ENCODE measurements around the gene SESTD1. TPM values are rescaled to one million over a fixed set of nuclear protein-coding genes. Genes with fewer than 3 reads are reported as not detected.
"Not testable (repeated sequence)": the region's sequence is repeated elsewhere in the genome, so short reads cannot be mapped to it uniquely, and the experiment has no call there.

The SESTD1 gene
- total RNA-seq, 2 donors from 2014 or later: 7.7 to 9.9 TPM

DNA sequence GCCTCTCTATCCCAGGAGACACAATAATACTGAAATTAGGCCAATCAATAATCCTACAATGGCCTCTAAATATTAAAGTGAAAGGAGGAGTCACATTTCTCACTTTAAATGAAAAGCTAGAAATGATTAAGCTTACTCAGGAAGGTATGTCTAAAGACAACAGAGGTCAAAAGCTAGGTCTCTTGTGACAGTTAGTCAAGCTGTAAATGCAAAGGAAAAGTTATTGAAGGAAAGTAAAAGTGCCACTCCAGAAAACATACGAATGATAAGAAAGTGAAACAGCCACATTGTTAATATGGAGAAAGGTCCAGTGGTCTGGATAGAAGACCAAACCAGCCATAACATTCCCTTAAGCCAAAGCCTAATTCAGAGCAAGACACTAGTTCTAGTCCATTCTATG lies 9.5 kb downstream of the SESTD1 start:
- Mint-ChIP-seq H3K36me3 (ENCODE audit: low read depth) (no peaks in the 10 kb centered on the region), H3K27me3 (no peaks in the 10 kb centered on the region), H3K4me1 (peaks cover 9% of the 10 kb centered on the region), H3K9me3 (peaks cover 4% of the 10 kb centered on the region), H3K27ac (no peak overlapping the region), H3K4me3 (no peak overlapping the region)
- ATAC-seq (replicated peaks): no peak

DNA sequence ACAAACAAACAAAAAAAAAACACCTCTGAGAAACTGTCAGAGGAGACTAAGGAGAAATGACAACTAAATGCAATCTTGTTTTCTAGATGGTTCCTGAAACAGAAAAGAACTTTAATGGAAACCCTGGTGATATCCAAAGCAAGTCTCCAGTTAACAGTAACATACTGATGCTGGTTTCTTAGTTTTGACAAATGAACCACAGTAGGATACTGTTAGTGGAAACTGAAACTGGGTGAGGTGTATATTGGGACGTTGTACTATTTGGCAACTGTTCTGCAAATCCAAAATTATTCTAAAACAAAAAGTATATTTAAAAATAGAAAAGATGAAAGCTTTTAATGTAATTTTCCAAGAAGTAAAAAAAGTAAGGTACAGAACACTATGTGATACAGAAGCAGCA lies 11.4 kb downstream of the SESTD1 start:
- peak; percentile 63 for ATAC-seq (replicated peaks)
- Mint-ChIP-seq H3K4me1 (peaks cover 9% of the 10 kb centered on the region), H3K36me3 (ENCODE audit: low read depth) (no peaks in the 10 kb centered on the region), H3K27me3 (no peaks in the 10 kb centered on the region), H3K4me3 (peak overlapping the region; percentile 43), H3K27ac (peak overlapping the region; percentile 83), H3K9me3 (peaks cover 4% of the 10 kb centered on the region)

DNA sequence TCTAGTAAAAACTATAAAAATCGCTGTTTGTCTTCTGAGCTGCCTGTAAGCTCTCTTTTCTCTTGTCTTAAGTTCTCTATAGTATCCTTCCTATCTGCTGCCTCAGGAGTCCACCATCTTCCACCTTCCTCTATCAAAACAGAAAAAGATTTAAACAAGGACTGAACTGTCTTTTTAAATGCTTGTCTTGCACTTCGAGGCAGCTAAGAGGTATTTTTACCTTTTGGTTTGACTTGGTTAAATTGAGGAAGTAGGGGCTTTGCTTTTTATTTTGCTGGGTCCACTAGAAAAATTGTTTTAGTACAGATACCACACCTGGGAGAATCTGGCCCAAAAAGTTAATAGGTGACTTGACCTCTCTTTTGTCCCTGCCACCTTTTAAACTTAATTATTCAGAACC lies 12.2 kb downstream of the SESTD1 start:
- Mint-ChIP-seq H3K4me3 (peak overlapping the region; percentile 43), H3K27me3 (no peaks in the 10 kb centered on the region), H3K4me1 (peaks cover 9% of the 10 kb centered on the region)

DNA sequence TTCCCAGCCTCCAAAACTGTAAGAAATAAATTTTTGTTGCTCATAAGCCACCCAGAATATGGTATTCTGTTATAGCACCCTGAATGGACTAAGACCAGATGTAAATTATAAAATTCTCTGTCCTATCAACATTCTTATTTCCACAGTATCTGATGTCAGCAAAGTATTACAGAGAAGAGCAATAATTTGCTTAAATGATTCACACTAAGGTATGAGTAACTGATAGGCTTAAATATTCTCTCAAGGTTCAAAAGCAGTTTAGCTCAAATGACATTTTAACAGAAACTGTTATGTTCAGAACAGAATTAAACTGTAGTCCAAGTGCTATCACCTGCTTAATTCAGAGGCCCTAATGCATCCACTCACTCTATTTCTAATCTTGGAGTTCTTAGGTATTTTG lies 12.8 kb downstream of the SESTD1 start:
- Mint-ChIP-seq H3K4me1 (peaks cover 9% of the 10 kb centered on the region), H3K27me3 (no peaks in the 10 kb centered on the region), H3K27ac (peak overlapping the region; percentile 83), H3K9me3 (peaks cover 4% of the 10 kb centered on the region), H3K36me3 (ENCODE audit: low read depth) (no peaks in the 10 kb centered on the region), H3K4me3 (peak overlapping the region; percentile 43)
- ATAC-seq (replicated peaks): peak; percentile 30

More for the DNA sequence above, 12.2 kb downstream of the SESTD1 start:
- peaks cover 4% of the 10 kb centered on the region for H3K9me3 Mint-ChIP-seq
- H3K36me3 Mint-ChIP-seq (ENCODE audit: low read depth): no peaks in the 10 kb centered on the region
- ATAC-seq (replicated peaks): no peak
- H3K27ac Mint-ChIP-seq: peak overlapping the region; percentile 83

DNA sequence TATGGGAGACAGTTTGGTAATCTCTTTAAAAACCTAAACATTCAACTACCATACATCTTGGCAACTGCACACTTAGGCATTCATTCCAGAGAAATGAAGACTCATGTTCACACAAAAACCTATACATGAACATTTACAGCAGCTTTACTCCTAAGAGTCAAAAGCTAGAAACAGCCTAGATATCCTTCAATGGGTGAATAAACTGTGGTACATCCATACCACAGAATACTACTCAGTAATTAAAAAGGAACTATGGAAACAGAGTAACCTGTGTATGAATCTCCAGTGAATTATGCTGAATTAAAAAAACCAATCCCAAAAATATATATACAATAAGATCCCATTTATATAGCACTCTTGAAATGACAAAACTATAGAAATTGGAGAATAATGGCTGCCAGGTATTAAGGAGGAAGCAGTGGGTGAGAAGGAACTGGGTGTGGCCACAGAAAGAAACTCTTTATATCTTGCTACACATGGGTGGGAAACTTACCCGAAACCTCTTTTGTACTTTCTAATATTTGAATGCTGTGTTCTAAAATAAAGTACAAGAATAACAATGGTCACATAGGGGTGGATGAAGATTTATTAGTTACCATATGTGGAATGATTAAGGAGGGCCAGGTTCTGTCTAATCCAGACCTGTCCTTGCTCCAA lies 13.7 kb downstream of the SESTD1 start:
- Mint-ChIP-seq H3K4me3 (peak overlapping the region; percentile 48), H3K36me3 (ENCODE audit: low read depth) (no peaks in the 10 kb centered on the region), H3K27ac (peak overlapping the region; percentile 70), H3K4me1 (peaks cover 9% of the 10 kb centered on the region), H3K27me3 (no peaks in the 10 kb centered on the region), H3K9me3 (peaks cover 4% of the 10 kb centered on the region)
- ATAC-seq (replicated peaks): no peak

DNA sequence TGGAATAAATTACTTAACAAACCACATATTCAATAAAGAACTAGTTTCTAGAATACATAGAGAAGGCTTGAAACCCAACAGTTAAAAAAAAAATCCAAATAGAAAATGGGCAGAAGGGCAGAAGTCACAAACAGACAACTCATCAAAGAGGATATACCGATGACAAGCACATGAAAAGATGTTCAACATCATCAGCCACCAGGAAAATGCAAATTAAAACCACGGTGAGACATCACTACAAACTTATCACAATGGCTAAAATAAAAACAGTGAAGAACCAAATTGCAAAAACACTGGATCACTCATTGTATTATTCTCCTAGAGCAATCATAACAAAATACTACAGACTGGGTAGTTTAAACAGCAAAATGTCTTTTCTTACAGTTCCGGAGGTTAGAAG lies 14.5 kb downstream of the SESTD1 start:
- Mint-ChIP-seq H3K4me3 (peak overlapping the region; percentile 48), H3K27ac (peak overlapping the region; percentile 70), H3K36me3 (ENCODE audit: low read depth) (no peaks in the 10 kb centered on the region), H3K27me3 (no peaks in the 10 kb centered on the region), H3K4me1 (peaks cover 9% of the 10 kb centered on the region), H3K9me3 (peaks cover 3% of the 10 kb centered on the region)
- ATAC-seq (replicated peaks): peak; percentile 82

DNA sequence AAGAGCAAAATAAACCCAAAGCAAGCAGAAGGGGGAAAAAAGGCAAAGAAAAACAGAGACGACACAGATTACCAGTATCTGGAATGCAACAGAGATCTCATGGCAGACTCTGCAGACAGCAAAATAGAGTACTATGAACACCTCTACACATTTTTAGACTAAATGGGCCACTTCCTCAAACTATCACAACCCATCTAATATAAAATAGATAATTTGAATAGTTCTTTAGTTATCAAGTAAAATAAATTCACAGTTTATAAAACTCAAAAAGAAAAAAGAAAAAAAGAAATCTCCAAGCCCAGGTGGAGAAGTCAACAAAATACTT lies 16.6 kb downstream of the SESTD1 start:
- H3K36me3 Mint-ChIP-seq (ENCODE audit: low read depth): no peaks in the 10 kb centered on the region
- no peaks in the 10 kb centered on the region for H3K27me3 Mint-ChIP-seq
- peaks cover 8% of the 10 kb centered on the region for H3K4me1 Mint-ChIP-seq
- no peak for ATAC-seq (replicated peaks)
- peak overlapping the region; percentile 54 for H3K4me3 Mint-ChIP-seq
- peaks cover 3% of the 10 kb centered on the region for H3K9me3 Mint-ChIP-seq
- H3K27ac Mint-ChIP-seq: no peak overlapping the region

DNA sequence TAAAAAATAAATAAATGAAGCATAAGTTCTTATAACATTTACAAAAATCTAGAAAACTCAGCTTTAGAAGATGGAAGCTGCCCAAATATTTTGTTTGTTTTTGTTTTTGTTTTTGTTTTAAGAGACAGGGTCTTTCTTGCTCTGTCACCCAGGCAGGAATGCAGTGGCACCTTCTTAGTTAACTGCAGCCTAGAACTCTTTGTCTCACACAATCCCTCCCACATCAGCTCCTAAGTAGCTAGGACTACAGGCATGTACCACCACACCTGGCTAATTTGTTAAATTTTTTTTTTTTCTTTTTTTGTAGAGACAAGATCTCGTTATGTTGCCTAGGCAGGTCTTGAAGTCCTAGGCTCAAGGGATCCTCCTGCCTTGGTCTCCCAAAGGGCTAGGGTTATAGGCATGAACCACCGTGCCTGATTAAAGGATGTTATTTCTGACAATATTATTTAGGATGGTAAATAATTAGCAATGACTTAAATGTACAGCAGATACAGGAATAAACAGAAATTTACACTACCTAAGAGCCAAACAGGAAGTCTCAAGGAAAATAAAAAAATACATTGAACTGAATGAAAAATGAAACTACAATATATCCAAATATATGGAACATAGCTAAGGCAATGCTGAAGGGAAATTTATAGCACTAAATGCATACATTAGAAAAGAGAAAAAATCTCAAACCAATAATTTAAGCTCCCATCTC lies 17.2 kb downstream of the SESTD1 start:
- no peak for ATAC-seq (replicated peaks)
- no peaks in the 10 kb centered on the region for H3K36me3 Mint-ChIP-seq (ENCODE audit: low read depth)
- peak overlapping the region; percentile 54 for H3K4me3 Mint-ChIP-seq
- H3K27ac Mint-ChIP-seq: peak overlapping the region; percentile 51
- peaks cover 3% of the 10 kb centered on the region for H3K9me3 Mint-ChIP-seq
- peaks cover 3% of the 10 kb centered on the region for H3K4me1 Mint-ChIP-seq
- no peaks in the 10 kb centered on the region for H3K27me3 Mint-ChIP-seq

DNA sequence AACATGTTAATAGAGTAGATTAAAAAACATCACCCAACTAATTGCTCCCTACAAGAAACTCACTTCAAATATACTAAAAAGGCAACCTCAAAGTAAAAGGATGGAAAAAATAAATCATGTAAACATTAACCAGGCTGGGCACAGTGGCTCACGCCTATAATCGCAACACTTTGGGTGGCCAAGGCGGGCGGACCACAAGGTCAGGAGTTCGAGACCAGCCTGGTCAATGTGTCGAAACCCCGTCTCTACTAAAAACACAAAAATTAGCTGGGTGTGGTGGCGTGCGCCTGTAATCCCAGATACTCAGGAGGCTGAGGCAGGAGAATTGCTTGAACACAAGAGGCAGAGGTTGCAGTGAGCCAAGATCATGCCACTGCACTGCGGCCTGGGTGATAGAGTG lies 18.8 kb downstream of the SESTD1 start:
- not testable (repeated sequence) for H3K9me3 Mint-ChIP-seq; H3K4me3 Mint-ChIP-seq; H3K27me3 Mint-ChIP-seq; H3K36me3 Mint-ChIP-seq (ENCODE audit: low read depth); H3K27ac Mint-ChIP-seq; H3K4me1 Mint-ChIP-seq; ATAC-seq (replicated peaks)

DNA sequence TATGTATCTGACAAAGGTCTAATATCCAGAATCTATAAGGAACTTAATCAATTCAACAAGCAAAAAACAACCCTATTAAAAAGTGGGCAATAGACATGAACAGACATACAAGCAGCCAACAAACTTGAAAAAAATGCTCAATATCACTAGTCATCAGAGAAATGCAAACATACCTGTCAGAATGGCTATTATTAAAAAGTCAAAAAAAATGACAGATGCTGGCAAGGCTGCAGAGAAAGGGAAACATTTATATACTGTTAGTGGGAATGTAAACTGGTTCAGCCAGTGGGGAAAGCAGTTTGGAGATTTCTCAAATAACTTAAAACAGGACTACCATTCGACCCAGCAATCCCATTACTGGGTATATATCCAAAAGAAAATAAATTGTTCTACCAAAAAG lies 21.6 kb downstream of the SESTD1 start:
- Mint-ChIP-seq H3K9me3 (peaks cover 6% of the 10 kb centered on the region), H3K4me1 (no peaks in the 10 kb centered on the region), H3K36me3 (ENCODE audit: low read depth) (no peaks in the 10 kb centered on the region), H3K27ac (no peak overlapping the region), H3K4me3 (no peak overlapping the region), H3K27me3 (no peaks in the 10 kb centered on the region)
- no peak for ATAC-seq (replicated peaks)

DNA sequence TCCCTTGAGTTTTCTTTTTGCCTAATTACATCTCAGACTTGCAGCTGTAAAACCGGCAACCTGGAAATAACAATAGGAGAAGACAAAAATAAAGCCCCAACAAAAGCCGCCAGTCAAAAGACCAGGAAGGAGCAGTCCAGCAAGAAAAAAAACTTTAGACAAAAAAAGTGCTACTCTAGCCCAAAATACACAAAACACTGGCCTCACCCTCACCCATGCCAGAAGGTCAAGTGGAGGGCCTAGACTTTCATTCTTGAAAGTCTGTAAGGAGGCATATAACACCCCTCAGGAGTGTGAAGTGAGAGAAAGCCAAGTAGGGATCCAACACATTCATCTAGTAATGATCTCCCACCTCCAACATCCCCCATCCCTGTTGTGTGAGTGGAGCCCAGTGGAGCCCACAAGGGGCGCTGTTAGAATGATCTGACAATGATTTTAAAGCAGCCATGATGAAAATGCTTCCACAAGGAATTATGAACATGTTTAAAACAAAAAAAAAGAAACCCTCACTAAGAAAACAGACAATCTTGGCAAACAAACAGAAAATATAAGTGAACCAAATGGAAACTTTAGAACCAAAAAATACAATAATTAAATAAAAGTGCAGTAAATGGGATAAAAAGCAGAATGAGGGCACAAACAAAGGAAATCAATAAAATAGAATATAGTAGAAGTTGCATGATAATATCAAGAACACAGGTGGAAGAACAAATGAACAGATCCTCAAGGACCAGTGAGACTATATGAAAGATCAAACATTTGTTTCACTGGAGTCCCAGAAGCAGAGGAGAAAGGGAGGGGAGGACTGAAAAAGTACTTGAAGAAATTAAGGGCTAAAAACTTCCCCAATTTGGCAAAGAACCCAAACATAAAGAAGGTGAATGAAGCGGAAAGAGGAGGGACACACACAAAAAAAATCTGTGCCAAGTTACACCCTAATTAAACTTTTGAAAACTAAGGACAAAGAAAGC lies 23.9 kb downstream of the SESTD1 start:
- peaks cover 3% of the 10 kb centered on the region for H3K9me3 Mint-ChIP-seq
- no peak overlapping the region for H3K27ac Mint-ChIP-seq
- H3K4me3 Mint-ChIP-seq: peak overlapping the region; percentile 6
- no peak for ATAC-seq (replicated peaks)
- H3K4me1 Mint-ChIP-seq: no peaks in the 10 kb centered on the region
- H3K36me3 Mint-ChIP-seq (ENCODE audit: low read depth): no peaks in the 10 kb centered on the region
- no peaks in the 10 kb centered on the region for H3K27me3 Mint-ChIP-seq

DNA sequence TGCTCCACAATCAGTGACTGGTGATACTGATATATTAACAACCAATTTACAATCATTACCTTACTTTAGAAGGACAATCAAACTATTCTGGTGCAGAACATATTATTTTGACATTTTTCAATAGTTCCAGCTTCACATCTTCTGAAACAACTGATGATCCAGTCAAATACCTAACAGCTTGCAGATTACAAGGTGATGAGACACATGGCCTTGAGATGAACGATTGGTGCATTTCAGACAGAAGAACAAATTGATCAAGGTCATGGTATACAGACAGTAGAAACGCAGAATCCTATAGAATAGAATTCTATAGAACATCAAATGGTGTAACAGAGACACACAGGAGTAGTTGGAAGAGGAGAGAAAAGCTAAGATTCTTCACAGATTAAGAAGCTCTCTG lies 24.8 kb downstream of the SESTD1 start:
- Mint-ChIP-seq H3K36me3 (ENCODE audit: low read depth) (no peaks in the 10 kb centered on the region), H3K9me3 (peaks cover 3% of the 10 kb centered on the region), H3K4me1 (no peaks in the 10 kb centered on the region), H3K4me3 (peak overlapping the region; percentile 6), H3K27me3 (no peaks in the 10 kb centered on the region), H3K27ac (peak overlapping the region; percentile 63)
- no peak for ATAC-seq (replicated peaks)

DNA sequence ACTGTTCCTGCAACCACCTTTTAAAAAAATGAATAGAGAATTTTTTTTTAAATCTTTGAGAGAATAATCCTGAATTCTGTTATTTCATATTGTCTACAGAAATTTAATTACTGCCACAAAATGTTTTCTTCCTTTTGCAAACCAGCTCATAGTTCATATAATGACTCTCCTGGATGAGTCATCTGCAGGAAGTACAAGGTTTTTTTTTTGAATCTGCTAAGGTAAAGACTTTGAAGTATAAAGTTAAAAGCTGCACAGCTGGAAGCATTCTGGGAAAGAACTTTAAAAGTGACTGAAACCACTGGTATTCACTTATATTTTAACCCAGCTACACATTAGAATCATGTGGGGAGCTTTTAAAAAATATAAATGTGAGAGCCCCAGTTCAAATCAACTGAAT lies 25.4 kb downstream of the SESTD1 start:
- Mint-ChIP-seq H3K36me3 (ENCODE audit: low read depth) (no peaks in the 10 kb centered on the region), H3K27me3 (no peaks in the 10 kb centered on the region), H3K9me3 (peaks cover 3% of the 10 kb centered on the region), H3K27ac (peak overlapping the region; percentile 63), H3K4me3 (no peak overlapping the region), H3K4me1 (no peaks in the 10 kb centered on the region)
- peak; percentile 74 for ATAC-seq (replicated peaks)

DNA sequence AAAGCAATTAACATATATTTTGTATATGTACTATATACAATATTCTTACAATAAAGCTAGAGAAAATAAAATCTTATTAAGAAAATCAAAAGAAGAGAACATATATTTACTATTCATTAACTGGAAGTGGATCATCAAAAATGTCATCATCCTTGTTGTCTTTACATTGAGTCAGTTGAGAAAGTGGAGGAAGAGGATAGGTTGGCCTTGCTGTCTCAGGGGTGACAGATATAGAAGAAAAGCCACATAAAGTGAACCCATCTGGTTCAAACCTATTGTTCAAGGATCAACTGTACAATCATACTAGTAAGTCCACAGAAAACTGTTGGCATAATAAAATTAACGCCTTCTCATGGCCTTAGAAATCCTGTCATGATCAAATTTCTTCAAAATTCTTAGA lies 26.6 kb downstream of the SESTD1 start:
- Mint-ChIP-seq H3K9me3 (peaks cover 3% of the 10 kb centered on the region), H3K27me3 (no peaks in the 10 kb centered on the region), H3K4me1 (no peaks in the 10 kb centered on the region), H3K27ac (no peak overlapping the region), H3K36me3 (ENCODE audit: low read depth) (no peaks in the 10 kb centered on the region), H3K4me3 (no peak overlapping the region)
- peak; percentile 46 for ATAC-seq (replicated peaks)
